ENCODE results near the gene MFRP. TPM values are rescaled to one million over a fixed set of nuclear protein-coding genes. Genes with fewer than 3 reads are reported as not detected.
A peak's percentile ranks its signal among the peaks of the same experiment; 100 is the strongest.

The MFRP gene
- total and polyA plus RNA-seq, 9 of the 15 experiments (the other 6 are each of a cell fraction or from before 2014, with no cell fraction given) = not detected

GRCh38 chr11:119319700-119320239 lies 26.7 kb downstream of the MFRP start (continued):
- TF ChIP-seq, protein P1, sequence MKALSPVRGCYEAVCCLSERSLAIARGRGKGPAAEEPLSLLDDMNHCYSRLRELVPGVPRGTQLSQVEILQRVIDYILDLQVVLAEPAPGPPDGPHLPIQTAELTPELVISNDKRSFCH (CRISPR knock-in tag; IDR thresholded peaks at IDR 0.05) = no peak
- TF ChIP-seq, protein P1 (tag; IDR thresholded peaks at IDR 0.05) = peak; percentile 36; the same call in 1 of the 2 replicates
- TF ChIP-seq KLF16 (IDR thresholded peaks at IDR 0.05) (peak; percentile 77; the same call in 1 of the 2 replicates), HSF4 (CRISPR knock-in tag; IDR thresholded peaks at IDR 0.05; ENCODE audit: borderline replicate concordance) (no peak), JUN (IDR thresholded peaks at IDR 0.05; ENCODE audit: borderline replicate concordance, low read depth, low read length) (no peak), JUN (CRISPR knock-in tag; IDR thresholded peaks at IDR 0.05; ENCODE audit: borderline replicate concordance) (no peak), ZZZ3 (IDR thresholded peaks at IDR 0.05) (no peak), TRIM28 (IDR thresholded peaks at IDR 0.05) (no peak), TARDBP (IDR thresholded peaks at IDR 0.05) (no peak), TCF3 (CRISPR knock-in tag; IDR thresholded peaks at IDR 0.05) (peak; percentile 81), MTA2 (IDR thresholded peaks at IDR 0.05; ENCODE audit: low read depth) (no peak), ZNF184 (CRISPR knock-in tag; IDR thresholded peaks at IDR 0.05) (no peak), TFAM (CRISPR knock-in tag; conservative IDR thresholded peaks at IDR 0.05) (no peak), HEY1 (CRISPR knock-in tag; IDR thresholded peaks at IDR 0.05; ENCODE audit: borderline replicate concordance) (no peak), LEF1 (IDR thresholded peaks at IDR 0.05) (peak; percentile 58; the same call in 1 of the 2 replicates), ZNF311 (CRISPR knock-in tag; IDR thresholded peaks at IDR 0.05) (no peak), BRF1 (IDR thresholded peaks at IDR 0.05; ENCODE audit: borderline replicate concordance, extremely low read depth, insufficient read length) (no peak), PURB (CRISPR knock-in tag; IDR thresholded peaks at IDR 0.05; ENCODE audit: low read depth) (no peak), ETV1 (tag; conservative IDR thresholded peaks at IDR 0.05; ENCODE audit: low read depth) (peak; percentile 84), HIVEP1 (CRISPR knock-in tag; IDR thresholded peaks at IDR 0.05) (no peak), TAF15 (IDR thresholded peaks at IDR 0.05; ENCODE audit: low read depth, low read length) (no peak)
- TF ChIP-seq, protein P2, sequence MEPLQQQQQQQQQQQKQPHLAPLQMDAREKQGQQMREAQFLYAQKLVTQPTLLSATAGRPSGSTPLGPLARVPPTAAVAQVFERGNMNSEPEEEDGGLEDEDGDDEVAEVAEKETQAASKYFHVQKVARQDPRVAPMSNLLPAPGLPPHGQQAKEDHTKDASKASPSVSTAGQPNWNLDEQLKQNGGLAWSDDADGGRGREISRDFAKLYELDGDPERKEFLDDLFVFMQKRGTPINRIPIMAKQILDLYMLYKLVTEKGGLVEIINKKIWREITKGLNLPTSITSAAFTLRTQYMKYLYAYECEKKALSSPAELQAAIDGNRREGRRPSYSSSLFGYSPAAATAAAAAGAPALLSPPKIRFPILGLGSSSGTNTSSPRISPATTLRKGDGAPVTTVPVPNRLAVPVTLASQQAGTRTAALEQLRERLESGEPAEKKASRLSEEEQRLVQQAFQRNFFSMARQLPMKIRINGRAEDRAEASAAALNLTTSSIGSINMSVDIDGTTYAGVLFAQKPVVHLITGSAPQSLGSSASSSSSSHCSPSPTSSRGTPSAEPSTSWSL (CRISPR knock-in tag; IDR thresholded peaks at IDR 0.05; ENCODE audit: borderline replicate concordance) = no peak
- TF ChIP-seq, protein P3, sequence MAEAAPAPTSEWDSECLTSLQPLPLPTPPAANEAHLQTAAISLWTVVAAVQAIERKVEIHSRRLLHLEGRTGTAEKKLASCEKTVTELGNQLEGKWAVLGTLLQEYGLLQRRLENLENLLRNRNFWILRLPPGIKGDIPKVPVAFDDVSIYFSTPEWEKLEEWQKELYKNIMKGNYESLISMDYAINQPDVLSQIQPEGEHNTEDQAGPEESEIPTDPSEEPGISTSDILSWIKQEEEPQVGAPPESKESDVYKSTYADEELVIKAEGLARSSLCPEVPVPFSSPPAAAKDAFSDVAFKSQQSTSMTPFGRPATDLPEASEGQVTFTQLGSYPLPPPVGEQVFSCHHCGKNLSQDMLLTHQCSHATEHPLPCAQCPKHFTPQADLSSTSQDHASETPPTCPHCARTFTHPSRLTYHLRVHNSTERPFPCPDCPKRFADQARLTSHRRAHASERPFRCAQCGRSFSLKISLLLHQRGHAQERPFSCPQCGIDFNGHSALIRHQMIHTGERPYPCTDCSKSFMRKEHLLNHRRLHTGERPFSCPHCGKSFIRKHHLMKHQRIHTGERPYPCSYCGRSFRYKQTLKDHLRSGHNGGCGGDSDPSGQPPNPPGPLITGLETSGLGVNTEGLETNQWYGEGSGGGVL (CRISPR knock-in tag; IDR thresholded peaks at IDR 0.05) = no peak
- TF ChIP-seq, protein P4, sequence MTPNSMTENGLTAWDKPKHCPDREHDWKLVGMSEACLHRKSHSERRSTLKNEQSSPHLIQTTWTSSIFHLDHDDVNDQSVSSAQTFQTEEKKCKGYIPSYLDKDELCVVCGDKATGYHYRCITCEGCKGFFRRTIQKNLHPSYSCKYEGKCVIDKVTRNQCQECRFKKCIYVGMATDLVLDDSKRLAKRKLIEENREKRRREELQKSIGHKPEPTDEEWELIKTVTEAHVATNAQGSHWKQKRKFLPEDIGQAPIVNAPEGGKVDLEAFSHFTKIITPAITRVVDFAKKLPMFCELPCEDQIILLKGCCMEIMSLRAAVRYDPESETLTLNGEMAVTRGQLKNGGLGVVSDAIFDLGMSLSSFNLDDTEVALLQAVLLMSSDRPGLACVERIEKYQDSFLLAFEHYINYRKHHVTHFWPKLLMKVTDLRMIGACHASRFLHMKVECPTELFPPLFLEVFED (CRISPR knock-in tag; conservative IDR thresholded peaks at IDR 0.05) = no peak

Measured in K562 (cell line).